Measurements from ENCODE around the gene KCNE2.
"Not testable (repeated sequence)": the region's sequence is repeated elsewhere in the genome, so short reads cannot be mapped to it uniquely, and the experiment has no call there.

Gene KCNE2

DNA sequence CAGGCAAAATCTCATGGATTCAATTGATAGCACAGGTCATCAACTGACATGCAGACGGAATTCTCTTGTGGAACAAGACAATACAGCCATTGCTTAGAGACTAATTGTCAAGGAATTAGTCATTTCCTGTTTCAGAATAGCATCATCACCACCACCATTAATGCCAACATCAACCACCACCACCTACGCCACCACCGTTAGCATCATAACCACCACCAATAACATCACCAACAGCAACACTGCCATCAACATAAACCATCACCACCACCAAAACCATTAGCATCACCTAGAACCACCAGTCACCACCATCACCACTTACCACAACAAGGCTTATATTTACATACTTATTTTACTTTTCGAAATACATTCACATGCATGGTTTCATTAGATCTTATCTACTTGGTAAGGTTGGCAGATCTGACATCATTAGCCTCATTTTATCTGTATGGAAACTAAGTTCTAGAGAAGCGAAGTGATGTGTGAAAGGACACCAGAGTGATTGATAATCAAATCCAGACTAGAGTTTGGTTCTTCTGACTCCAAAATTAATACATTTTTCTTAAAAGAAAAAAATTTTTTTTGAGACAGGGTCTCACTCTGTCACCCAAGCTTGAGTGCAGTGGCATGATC is 53.8 kb downstream of the KCNE2 start:
- DNase-seq = not testable (repeated sequence)
